ENCODE data around the gene CAPN2.
"Not testable (repeated sequence)": the region's sequence is repeated elsewhere in the genome, so short reads cannot be mapped to it uniquely, and the experiment has no call there.

The CAPN2 gene

DNA sequence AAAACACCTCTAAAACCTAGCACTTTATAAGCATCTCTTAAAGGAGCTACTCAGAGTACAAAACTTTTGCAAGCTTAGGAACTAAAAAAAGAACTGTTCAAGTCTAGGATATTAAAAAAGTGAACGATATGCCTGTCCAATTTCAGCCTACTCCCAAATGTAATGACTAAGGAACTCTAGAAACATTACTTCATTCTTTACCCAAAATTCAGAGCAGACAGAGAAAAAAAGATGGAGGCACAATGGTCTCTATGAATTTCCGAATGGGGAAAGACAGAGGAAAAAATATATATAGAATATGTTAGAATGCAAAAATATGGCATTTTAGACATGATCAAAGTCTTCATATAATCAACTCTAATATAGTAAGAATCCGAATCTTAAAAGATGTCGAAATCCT, 72.2 kb downstream of the CAPN2 start:
- no peak for DNase-seq (ENCODE audit: low read depth in 1 of 2, low spot score in 1 of 2)

DNA sequence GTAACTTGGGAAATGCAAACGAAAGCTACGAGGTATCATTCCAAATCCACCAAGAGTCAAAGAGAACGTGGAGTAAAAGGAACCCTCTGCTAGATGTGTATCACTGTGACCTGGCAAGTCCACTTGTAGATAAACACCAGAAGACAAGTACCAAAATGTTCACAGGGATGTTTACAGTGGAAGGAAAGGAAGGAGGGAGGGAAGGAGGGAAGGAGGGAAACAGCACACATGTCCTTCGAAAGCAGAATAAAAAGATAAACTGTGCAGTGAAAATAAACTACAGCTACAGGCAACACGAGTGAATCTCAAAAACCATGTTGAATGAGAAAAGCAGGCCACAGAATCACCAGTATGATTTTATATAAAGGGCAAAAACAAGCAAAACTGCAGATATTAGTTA, 73.5 kb downstream of the CAPN2 start:
- no peak for DNase-seq (ENCODE audit: low read depth in 1 of 2, low spot score in 1 of 2)

GRCh38 chr1:223788746-223789415, 76.5 kb downstream of the CAPN2 start:
- no peak for DNase-seq (ENCODE audit: low read depth in 1 of 2, low spot score in 1 of 2)

GRCh38 chr1:223792046-223792445, 79.7 kb downstream of the CAPN2 start:
- no peak for DNase-seq (ENCODE audit: low read depth in 1 of 2, low spot score in 1 of 2)

- no peak for DNase-seq (ENCODE audit: low read depth in 1 of 2, low spot score in 1 of 2)
Measured at GRCh38 chr1:223793716-223794115, 81.4 kb downstream of the CAPN2 start.

- DNase-seq (ENCODE audit: low read depth in 1 of 2, low spot score in 1 of 2), result no peak
Measured at GRCh38 chr1:223794136-223794880, 82.0 kb downstream of the CAPN2 start.

GRCh38 chr1:223796210-223796609, 83.9 kb downstream of the CAPN2 start:
- DNase-seq (ENCODE audit: low read depth in 1 of 2, low spot score in 1 of 2), result no peak

DNA sequence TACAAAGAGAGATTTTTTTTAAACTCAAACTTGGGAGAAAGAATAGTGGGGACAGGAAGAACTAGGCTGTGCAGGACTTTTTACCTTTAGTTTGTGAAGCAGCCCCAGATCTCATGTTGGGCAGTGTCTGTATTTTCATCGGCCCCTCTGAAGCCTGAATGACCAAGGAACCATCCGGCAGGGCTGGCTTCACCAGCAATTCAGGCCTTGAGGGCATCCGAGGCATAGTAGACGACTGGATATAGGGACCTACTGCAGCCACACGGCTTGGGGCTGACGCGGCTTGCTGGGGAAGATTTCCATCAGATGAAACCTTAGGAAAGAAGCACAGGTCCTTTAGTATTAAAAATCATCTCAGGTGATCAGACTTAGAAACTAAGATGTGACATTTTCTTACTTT, 89.7 kb downstream of the CAPN2 start:
- DNase-seq (ENCODE audit: low read depth in 1 of 2, low spot score in 1 of 2), result no peak

DNA sequence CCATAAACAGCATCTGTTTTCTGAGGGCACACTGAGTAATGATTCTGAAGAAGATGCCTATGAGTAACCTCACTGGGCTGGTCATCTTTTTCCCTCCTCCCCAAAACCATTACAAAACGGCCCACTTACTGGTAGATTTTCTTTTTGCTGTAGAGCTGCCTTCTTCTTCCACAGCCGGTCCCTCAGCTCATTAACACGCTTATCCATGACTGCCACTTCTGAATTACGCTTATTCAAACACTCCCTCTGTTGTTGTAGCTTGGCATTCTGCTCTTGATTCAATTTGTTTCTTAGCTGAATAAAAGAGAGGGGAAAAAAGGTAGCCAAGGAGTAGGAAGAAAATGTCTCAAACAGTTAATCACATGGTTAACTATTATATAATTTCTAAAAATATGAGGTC, 90.3 kb downstream of the CAPN2 start:
- no peak for DNase-seq (ENCODE audit: low read depth in 1 of 2, low spot score in 1 of 2)

GRCh38 chr1:223803211-223803610, 90.9 kb downstream of the CAPN2 start:
- DNase-seq (ENCODE audit: low read depth in 1 of 2, low spot score in 1 of 2), result no peak

DNA sequence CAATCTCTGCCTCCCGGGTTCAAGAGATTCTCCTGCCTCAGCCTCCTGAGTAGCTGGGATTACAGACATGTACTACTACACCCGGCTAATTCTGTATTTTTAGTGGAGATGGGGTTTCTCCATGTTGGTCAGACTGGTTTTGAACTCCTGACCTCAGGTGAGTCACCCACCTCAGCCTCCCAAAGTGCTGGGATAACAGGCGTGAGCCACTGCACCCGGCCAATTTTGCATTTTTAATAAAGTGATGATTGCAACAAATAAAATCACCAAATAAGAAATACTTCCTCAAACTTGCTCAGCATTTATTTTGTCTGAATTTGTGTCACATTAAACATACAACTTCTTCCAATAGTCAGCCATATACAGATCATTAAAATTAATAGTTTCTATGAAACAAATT, 97.6 kb downstream of the CAPN2 start:
- not testable (repeated sequence) for DNase-seq (ENCODE audit: low read depth in 1 of 2, low spot score in 1 of 2)

DNA sequence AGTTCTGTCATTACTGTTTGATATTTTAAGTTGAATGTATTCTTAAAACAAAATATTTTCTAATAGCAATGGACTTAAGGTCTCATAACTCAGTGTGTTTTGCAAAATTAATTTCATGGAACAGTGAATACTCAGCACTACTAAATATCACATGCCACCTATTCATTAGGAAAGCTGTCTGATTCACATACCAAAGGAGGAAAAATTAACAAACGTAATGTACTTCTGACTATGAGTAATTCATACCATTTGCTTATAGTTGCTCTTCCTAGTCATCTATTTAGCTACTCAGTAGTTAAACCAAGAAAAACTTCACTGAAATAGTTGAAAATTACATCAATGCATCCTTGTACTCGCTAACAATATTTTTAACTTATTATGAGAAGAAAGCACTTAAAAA, 98.2 kb downstream of the CAPN2 start:
- DNase-seq (ENCODE audit: low read depth in 1 of 2, low spot score in 1 of 2), result no peak

GRCh38 chr1:223811634-223812101, 99.3 kb downstream of the CAPN2 start:
- DNase-seq (ENCODE audit: low read depth in 1 of 2, low spot score in 1 of 2), result no peak

GRCh38 chr1:223813645-223814044, 101.3 kb downstream of the CAPN2 start:
- no peak for DNase-seq (ENCODE audit: low read depth in 1 of 2, low spot score in 1 of 2)

GRCh38 chr1:223815020-223815853, 102.9 kb downstream of the CAPN2 start:
- DNase-seq (ENCODE audit: low read depth in 1 of 2, low spot score in 1 of 2), result no peak

DNA sequence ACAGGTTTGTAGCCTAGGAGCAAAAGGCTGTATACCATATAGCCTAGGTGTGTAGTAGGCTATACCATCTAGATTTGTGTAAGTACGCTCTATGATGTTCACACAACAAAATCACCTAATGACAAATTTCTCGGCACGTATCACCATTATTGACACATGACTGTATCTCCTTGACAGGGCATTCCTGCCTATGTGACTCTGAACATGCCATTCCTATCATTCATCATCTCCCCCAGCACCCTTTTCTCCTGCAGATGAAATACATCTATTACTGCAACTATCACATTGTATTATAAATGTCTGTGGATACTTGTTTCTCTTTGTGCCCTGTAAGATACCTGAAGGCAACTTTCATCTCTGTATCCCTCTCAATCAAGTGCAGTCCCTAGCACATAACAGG, 103.5 kb downstream of the CAPN2 start:
- no peak for DNase-seq (ENCODE audit: low read depth in 1 of 2, low spot score in 1 of 2)

DNA sequence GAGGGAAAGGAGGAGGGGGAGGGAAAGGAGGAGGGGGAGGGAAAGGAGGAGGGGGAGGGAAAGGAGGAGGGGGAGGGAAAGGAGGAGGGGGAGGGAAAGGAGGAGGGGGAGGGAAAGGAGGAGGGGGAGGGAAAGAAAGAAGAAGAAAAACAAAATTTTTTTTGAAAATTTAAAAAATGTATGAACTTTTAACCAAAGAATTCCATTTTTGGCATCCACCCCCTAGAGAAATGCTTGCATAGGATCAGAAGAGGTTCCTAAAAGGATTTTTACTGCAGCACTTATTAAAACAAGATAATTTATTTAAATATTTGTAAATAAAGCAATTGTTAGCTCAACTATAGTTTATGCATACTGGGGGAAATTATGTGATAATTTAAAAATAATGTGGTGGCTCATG, 104.9 kb downstream of the CAPN2 start:
- DNase-seq (ENCODE audit: low read depth in 1 of 2, low spot score in 1 of 2), result not testable (repeated sequence)

DNA sequence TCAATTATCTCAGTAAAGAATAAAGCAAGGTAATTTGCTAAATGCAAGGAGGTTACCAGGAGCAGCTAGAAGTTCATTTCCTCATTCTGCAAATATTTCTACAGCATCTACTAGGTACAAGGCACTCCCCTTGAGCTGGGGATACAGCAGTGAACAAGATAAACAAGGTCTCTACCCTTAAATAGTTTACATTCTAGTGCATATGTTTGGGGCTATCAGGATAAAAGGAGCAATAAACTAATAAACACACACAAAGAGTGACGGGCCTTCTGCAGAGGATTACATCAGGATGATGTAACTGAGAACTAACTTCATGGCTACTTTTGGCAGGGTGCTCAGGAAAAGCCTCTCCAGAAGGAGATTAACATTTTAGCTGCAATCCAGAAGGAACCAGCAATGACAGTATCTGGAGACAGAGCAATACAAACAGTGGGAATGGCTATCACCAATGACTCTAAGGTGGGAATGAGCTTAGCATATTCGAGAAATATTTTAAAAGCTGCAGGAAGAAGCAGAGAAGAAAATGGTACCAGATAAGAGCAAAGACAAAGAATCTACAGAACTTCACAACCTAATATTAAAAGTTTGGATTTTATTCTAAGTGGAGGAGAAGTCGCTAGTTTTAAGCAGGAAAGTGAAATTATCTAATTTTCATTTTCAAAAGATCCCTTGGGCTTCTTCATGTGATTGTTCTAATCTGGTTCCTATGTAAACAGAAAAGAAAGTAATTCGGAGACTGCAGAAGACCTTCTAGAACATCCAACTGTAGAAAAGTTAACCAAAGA, 107.6 kb downstream of the CAPN2 start:
- no peak for DNase-seq (ENCODE audit: low read depth in 1 of 2, low spot score in 1 of 2)

- DNase-seq (ENCODE audit: low read depth in 1 of 2, low spot score in 1 of 2), result no peak
Measured at GRCh38 chr1:223820515-223820858, 108.1 kb downstream of the CAPN2 start.

DNA sequence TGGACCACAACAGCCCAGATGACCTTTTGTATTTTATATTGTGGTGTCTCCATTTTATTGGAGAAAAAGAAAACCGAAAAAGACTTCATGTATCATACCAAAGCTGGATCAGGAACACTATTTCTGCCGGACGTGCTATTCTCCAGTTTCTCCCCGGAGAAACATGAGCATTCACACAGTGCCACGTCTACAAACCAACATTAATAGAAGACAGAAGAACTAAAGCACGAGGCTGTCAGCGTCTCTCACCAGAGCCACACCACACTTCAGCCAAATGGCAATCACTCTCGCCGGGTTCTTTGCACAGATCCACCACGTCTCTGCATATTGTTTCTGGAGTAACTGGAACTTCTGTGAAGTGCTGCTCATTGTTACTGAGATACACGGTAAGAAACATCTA, 108.6 kb downstream of the CAPN2 start:
- DNase-seq (ENCODE audit: low read depth in 1 of 2, low spot score in 1 of 2), result no peak

DNA sequence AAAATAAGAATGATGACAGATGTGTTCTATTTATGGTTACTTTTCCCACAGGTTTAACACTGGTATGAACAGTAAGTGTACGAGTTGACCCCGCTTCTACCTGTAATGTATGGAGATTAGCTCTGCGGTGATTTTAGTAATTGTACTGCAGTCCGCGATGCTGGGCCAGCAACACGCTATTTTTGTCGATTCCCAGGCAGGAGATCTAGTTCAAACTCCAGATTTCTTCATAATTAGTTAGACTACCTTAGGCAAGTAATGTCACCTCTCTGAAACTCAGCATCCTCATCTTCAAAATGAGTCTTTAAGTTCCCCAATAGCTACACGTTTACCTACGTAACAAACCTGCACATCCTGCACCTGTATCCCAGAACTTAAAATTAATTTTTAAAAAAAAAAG, 111.9 kb downstream of the CAPN2 start:
- DNase-seq (ENCODE audit: low read depth in 1 of 2, low spot score in 1 of 2), result no peak

All from activated T-helper 1 cell treated with anti-CD3 and anti-CD28 coated beads, Interleukin-2, amount 50 U/mL, for 16 hours (primary cell).